SK-N-SH treated with all-trans-retinoic acid at 6 μM for 48 hours (cell line): ENCODE measurements around the gene TOX2.

Experiments used
- ATAC-seq: fragments of 200-7000 bp; cut with Tn5 transposase; 3 replicates; pipeline ENCODE4 v1.9.1; 2020; ENCODE audit warnings: mild to moderate bottlenecking, moderate library complexity
- ARNTL ChIP-seq: fragments of 450-650 bp; formaldehyde crosslinking; IDR thresholded peaks from 2 replicates; pipeline ENCODE4 v1.5.0; 2020; ENCODE audit warnings: low read depth, mild to moderate bottlenecking, moderate library complexity, borderline replicate concordance
- BACH2 ChIP-seq: fragments of 250-450 bp; sonication (Bioruptor Pico); IDR thresholded peaks from 2 replicates; pipeline ENCODE4 v1.9.0; 2021; ENCODE audit warnings: mild to moderate bottlenecking, borderline replicate concordance
- CSDC2 ChIP-seq: fragments of 250-450 bp; sonication (Bioruptor Pico); IDR thresholded peaks from 2 replicates; pipeline ENCODE4 v1.5.0; 2020; ENCODE audit warnings: mild to moderate bottlenecking, moderate library complexity
- CSRNP3 ChIP-seq: fragments of 250-450 bp; sonication (Bioruptor Pico); IDR thresholded peaks from 2 replicates; pipeline ENCODE4 v1.5.1; 2021; ENCODE audit warnings: mild to moderate bottlenecking, moderate library complexity
- ESRRG ChIP-seq: fragments of 250-450 bp; sonication (Bioruptor Pico); IDR thresholded peaks from 2 replicates; pipeline ENCODE4 v1.6.1; 2021; ENCODE audit warnings: mild to moderate bottlenecking
- GLIS3 ChIP-seq: fragments of 250-450 bp; sonication (Bioruptor Pico); IDR thresholded peaks from 2 replicates; pipeline ENCODE4 v1.5.0; 2020; ENCODE audit warnings: mild to moderate bottlenecking, moderate library complexity
- ISL1 ChIP-seq: fragments of 250-450 bp; sonication (Bioruptor Pico); IDR thresholded peaks from 2 replicates; pipeline ENCODE4 v2.1.2; 2022; ENCODE audit warnings: mild to moderate bottlenecking, moderate library complexity
- OSR1 ChIP-seq: fragments of 250-450 bp; sonication (Bioruptor Pico); IDR thresholded peaks from 2 replicates; pipeline ENCODE4 v1.8.0; 2022; ENCODE audit warnings: moderate library complexity, mild to moderate bottlenecking, inconsistent platforms
- POU6F1 ChIP-seq: fragments of 250-450 bp; sonication (Bioruptor Pico); IDR thresholded peaks from 2 replicates; pipeline ENCODE4 v1.8.0; 2021; ENCODE audit warnings: low read depth, mild to moderate bottlenecking, moderate library complexity, borderline replicate concordance
- PPARA ChIP-seq: fragments of 250-450 bp; sonication (Bioruptor Pico); IDR thresholded peaks from 2 replicates; pipeline ENCODE4 v1.5.0; 2020; ENCODE audit warnings: mild to moderate bottlenecking, borderline replicate concordance
- RARB ChIP-seq: fragments of 250-450 bp; sonication (Bioruptor Pico); IDR thresholded peaks from 2 replicates; pipeline ENCODE4 v1.8.0; 2021; ENCODE audit warnings: mild to moderate bottlenecking, moderate library complexity
- SNAI2 ChIP-seq: fragments of 250-450 bp; sonication (Bioruptor Pico); IDR thresholded peaks from 2 replicates; pipeline ENCODE4 v1.5.0; 2020; ENCODE audit warnings: mild to moderate bottlenecking, moderate library complexity
- TCF4 ChIP-seq: fragments of 250-450 bp; sonication (Bioruptor Pico); IDR thresholded peaks from 2 replicates; pipeline ENCODE4 v1.8.0; 2021; ENCODE audit warnings: mild to moderate bottlenecking, moderate library complexity, borderline replicate concordance
- TOX ChIP-seq: fragments of 250-450 bp; sonication (Bioruptor Pico); IDR thresholded peaks from 2 replicates; pipeline ENCODE4 v1.8.0; 2021; ENCODE audit warnings: mild to moderate bottlenecking, moderate library complexity, borderline replicate concordance
- TSHZ2 ChIP-seq: fragments of 250-450 bp; sonication (Bioruptor Pico); IDR thresholded peaks from 2 replicates; pipeline ENCODE4 v1.5.0; 2020; ENCODE audit warnings: mild to moderate bottlenecking, moderate library complexity
- ZC3H10 ChIP-seq: fragments of 250-450 bp; sonication (Bioruptor Pico); IDR thresholded peaks from 2 replicates; pipeline ENCODE4 v1.5.1; 2021; ENCODE audit warnings: mild to moderate bottlenecking, moderate library complexity
- ZFP3 ChIP-seq: fragments of 250-450 bp; sonication (Bioruptor Pico); IDR thresholded peaks from 2 replicates; pipeline ENCODE4 v1.5.0; 2020; ENCODE audit warnings: mild to moderate bottlenecking, moderate library complexity
- ZFP30 ChIP-seq: fragments of 450-650 bp; formaldehyde crosslinking; IDR thresholded peaks from 2 replicates; pipeline ENCODE4 v1.5.0; 2022; ENCODE audit warnings: mild to moderate bottlenecking, moderate library complexity
- ZNF565 ChIP-seq: fragments of 450-650 bp; formaldehyde crosslinking; conservative IDR thresholded peaks from 2 replicates; pipeline ENCODE4 v1.5.0; 2020; ENCODE audit warnings: low read depth, mild to moderate bottlenecking, moderate library complexity
- ZNF70 ChIP-seq: fragments of 450-650 bp; formaldehyde crosslinking; IDR thresholded peaks from 2 replicates; pipeline ENCODE4 v1.5.0; 2020; ENCODE audit warnings: mild to moderate bottlenecking, moderate library complexity
- ZNF8 ChIP-seq: fragments of 450-650 bp; formaldehyde crosslinking; IDR thresholded peaks from 2 replicates; pipeline ENCODE4 v1.5.0; 2020; ENCODE audit warnings: mild to moderate bottlenecking, moderate library complexity
- TF ChIP-seq, protein P1 (sequence below): fragments of 250-450 bp; sonication (Bioruptor Pico); IDR thresholded peaks from 2 replicates; pipeline ENCODE4 v1.8.0; 2020; ENCODE audit warnings: mild to moderate bottlenecking, moderate library complexity, borderline replicate concordance
- TF ChIP-seq, protein P2 (sequence below): fragments of 250-450 bp; sonication (Bioruptor Pico); IDR thresholded peaks from 2 replicates; pipeline ENCODE4 v1.5.1; 2020; ENCODE audit warnings: low read depth, mild to moderate bottlenecking, moderate library complexity

Gene TOX2

DNA sequence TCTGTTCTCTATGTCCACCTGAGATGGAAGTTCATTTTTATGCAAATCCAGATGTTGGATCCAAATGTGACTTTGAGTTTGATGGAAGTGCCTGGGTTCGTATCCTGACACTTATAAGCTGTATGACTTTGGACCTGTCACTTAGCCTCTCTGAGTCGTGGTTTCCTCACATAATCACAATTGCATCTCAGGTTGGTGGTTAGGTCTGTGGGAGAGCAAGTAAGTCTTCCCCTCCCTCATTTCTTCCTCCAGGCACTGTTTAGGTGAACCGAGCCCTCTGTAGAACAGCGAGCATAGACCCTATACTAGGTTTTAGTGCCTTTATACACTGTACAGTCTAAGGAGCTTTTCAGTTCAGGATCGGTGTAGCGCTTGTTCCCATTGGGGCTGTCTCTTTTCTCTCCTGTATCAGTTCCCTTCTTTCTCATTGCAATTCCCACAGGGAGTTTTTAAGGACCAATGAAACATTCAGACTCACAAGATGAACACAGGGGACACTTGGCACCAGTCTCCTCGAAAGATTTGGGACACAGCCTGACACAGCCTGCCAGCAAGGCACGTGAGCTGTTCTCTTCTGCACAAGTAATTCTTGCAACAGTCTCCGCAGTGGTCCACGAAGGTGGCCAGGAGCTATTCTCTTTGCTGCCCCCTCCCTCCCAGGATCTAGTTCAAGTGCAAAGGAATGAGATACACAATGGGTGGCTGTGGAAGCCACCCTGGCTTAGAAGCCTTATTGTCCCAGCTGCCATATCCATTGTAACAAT lies 11.8 kb downstream of the TOX2 start:
- no peak for TF ChIP-seq GLIS3 (CRISPR knock-in tag)
- TF ChIP-seq, all 23 proteins: peak for 0
- ATAC-seq: no peak

GRCh38 chr20:43931976-43932375 lies 17.3 kb downstream of the TOX2 start:
- TF ChIP-seq ZFP30 (no peak), ESRRG (CRISPR knock-in tag) (no peak), RARB (CRISPR knock-in tag) (no peak), TOX (CRISPR knock-in tag) (no peak), CSDC2 (CRISPR knock-in tag) (no peak), PPARA (CRISPR knock-in tag) (no peak), BACH2 (CRISPR knock-in tag) (no peak), POU6F1 (CRISPR knock-in tag) (no peak), ISL1 (CRISPR knock-in tag) (no peak), ZFP3 (no peak), ZNF70 (CRISPR knock-in tag) (no peak), TCF4 (CRISPR knock-in tag) (no peak), ARNTL (CRISPR knock-in tag) (no peak), SNAI2 (no peak)
- TF ChIP-seq, protein P1, sequence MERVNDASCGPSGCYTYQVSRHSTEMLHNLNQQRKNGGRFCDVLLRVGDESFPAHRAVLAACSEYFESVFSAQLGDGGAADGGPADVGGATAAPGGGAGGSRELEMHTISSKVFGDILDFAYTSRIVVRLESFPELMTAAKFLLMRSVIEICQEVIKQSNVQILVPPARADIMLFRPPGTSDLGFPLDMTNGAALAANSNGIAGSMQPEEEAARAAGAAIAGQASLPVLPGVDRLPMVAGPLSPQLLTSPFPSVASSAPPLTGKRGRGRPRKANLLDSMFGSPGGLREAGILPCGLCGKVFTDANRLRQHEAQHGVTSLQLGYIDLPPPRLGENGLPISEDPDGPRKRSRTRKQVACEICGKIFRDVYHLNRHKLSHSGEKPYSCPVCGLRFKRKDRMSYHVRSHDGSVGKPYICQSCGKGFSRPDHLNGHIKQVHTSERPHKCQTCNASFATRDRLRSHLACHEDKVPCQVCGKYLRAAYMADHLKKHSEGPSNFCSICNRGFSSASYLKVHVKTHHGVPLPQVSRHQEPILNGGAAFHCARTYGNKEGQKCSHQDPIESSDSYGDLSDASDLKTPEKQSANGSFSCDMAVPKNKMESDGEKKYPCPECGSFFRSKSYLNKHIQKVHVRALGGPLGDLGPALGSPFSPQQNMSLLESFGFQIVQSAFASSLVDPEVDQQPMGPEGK: no peak
- no peak for ATAC-seq

DNA sequence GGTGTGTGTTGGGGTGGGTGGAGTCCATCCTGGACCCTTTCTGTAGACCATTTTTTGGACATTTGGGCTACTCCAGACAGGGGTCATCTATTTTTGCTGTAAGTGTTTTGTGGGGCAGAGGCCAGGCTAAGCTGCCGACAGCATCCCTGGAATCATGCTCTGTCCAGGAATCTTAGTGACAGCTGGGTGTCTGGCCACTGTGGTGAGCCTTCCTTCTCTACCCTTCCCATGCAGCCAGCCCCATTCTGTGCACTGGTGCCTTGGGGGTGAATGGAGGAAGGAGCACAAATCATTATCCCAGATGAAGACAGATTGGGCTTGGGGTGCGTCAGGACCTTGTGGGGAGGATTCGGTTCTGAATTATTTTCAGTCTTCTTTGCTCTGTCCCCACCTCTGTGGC lies 20.2 kb downstream of the TOX2 start:
- no peak for ATAC-seq
- TF ChIP-seq TSHZ2 (no peak), BACH2 (CRISPR knock-in tag) (no peak), SNAI2 (no peak), ZNF8 (CRISPR knock-in tag) (no peak), ZNF565 (CRISPR knock-in tag) (no peak), ZC3H10 (CRISPR knock-in tag) (no peak), TCF4 (CRISPR knock-in tag) (no peak), PPARA (CRISPR knock-in tag) (no peak), CSRNP3 (no peak), POU6F1 (CRISPR knock-in tag) (no peak), GLIS3 (CRISPR knock-in tag) (no peak), CSDC2 (CRISPR knock-in tag) (no peak), OSR1 (no peak), ESRRG (CRISPR knock-in tag) (no peak)
- TF ChIP-seq, protein P2, sequence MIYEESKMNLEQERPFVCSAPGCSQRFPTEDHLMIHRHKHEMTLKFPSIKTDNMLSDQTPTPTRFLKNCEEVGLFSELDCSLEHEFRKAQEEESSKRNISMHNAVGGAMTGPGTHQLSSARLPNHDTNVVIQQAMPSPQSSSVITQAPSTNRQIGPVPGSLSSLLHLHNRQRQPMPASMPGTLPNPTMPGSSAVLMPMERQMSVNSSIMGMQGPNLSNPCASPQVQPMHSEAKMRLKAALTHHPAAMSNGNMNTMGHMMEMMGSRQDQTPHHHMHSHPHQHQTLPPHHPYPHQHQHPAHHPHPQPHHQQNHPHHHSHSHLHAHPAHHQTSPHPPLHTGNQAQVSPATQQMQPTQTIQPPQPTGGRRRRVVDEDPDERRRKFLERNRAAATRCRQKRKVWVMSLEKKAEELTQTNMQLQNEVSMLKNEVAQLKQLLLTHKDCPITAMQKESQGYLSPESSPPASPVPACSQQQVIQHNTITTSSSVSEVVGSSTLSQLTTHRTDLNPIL: no peak
